Measurements from ENCODE around the gene MS4A4E. TPM values are rescaled to one million over a fixed set of nuclear protein-coding genes. Genes with fewer than 3 reads are reported as not detected.
"Not testable (repeated sequence)": the region's sequence is repeated elsewhere in the genome, so short reads cannot be mapped to it uniquely, and the experiment has no call there.

MS4A4E gene
- total RNA-seq, 1 donor: not detected

DNA sequence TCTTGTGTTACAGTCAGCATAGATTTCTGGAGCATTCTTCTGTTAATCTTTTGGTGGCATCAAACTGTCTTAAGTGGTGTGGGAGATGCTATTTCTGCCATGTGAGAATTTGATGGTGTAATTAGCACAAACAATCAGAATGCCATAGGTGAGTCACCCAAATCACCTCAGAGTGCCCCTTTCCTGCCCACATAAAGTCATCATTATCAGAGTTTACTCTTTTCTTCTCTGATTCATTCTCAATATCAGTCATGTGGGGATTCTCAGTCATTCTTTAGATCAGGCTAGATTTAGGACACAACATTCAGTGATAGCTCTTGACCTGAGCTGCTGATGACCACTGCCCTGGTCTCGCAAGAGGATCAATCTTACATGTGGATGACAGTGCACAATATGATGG, 36.3 kb downstream of the MS4A4E start:
- Histone ChIP-seq H4K20me1 (ENCODE audit: insufficient read depth, low read length) (no peaks in the 10 kb centered on the region), H3K4me2 (ENCODE audit: insufficient read depth, low read length) (no peak overlapping the region), H3K27me3 (ENCODE audit: insufficient read depth, low read length) (no peaks in the 10 kb centered on the region), H3K9me3 (ENCODE audit: low read depth, low read length) (no peaks in the 10 kb centered on the region), H3K79me2 (ENCODE audit: insufficient read depth, low read length) (no peaks in the 10 kb centered on the region), H3K36me3 (ENCODE audit: insufficient read depth, low read length) (no peaks in the 10 kb centered on the region), H3K4me1 (ENCODE audit: insufficient read depth, low read length) (no peaks in the 10 kb centered on the region), H3K27ac (ENCODE audit: low read depth, low read length) (no peak overlapping the region), H2AFZ (ENCODE audit: low read length) (no peak overlapping the region), H3K4me3 (ENCODE audit: insufficient read depth, low read length) (no peak overlapping the region)
- TF ChIP-seq, protein P1, sequence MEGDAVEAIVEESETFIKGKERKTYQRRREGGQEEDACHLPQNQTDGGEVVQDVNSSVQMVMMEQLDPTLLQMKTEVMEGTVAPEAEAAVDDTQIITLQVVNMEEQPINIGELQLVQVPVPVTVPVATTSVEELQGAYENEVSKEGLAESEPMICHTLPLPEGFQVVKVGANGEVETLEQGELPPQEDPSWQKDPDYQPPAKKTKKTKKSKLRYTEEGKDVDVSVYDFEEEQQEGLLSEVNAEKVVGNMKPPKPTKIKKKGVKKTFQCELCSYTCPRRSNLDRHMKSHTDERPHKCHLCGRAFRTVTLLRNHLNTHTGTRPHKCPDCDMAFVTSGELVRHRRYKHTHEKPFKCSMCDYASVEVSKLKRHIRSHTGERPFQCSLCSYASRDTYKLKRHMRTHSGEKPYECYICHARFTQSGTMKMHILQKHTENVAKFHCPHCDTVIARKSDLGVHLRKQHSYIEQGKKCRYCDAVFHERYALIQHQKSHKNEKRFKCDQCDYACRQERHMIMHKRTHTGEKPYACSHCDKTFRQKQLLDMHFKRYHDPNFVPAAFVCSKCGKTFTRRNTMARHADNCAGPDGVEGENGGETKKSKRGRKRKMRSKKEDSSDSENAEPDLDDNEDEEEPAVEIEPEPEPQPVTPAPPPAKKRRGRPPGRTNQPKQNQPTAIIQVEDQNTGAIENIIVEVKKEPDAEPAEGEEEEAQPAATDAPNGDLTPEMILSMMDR (IDR thresholded peaks at IDR 0.05; ENCODE audit: extremely low read depth, low read depth, low read length): no peak
- DNase-seq (ENCODE audit: insufficient read length, low spot score, missing footprints): no peak

DNA sequence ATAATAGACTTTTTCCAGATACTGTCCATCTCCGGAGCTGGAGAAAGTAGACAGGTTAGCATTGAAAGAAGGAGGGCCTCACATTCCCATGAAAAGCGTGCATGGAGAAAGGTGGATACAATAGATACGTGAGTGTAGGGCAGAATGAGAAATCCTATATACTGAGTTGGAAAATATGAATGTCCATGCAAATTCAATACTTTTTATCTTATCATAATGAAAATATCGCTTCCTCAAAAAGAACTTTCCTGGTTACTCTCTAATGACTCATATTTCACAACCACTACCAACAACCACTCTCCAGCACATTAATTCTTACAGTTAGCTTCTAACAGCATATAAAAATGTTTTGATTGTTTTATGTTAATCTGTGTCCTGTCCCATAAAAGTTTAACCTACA, 38.0 kb downstream of the MS4A4E start:
- no peaks in the 10 kb centered on the region for H3K27me3 ChIP-seq (ENCODE audit: insufficient read depth, low read length)
- no peaks in the 10 kb centered on the region for H3K4me1 ChIP-seq (ENCODE audit: insufficient read depth, low read length)
- no peak for DNase-seq (ENCODE audit: insufficient read length, low spot score, missing footprints)
- no peaks in the 10 kb centered on the region for H3K36me3 ChIP-seq (ENCODE audit: insufficient read depth, low read length)
- H3K4me3 ChIP-seq (ENCODE audit: insufficient read depth, low read length): no peak overlapping the region
- no peak overlapping the region for H3K4me2 ChIP-seq (ENCODE audit: insufficient read depth, low read length)
- no peak overlapping the region for H2AFZ ChIP-seq (ENCODE audit: low read length)
- TF ChIP-seq, protein P1 (IDR thresholded peaks at IDR 0.05; ENCODE audit: extremely low read depth, low read depth, low read length): no peak
- no peaks in the 10 kb centered on the region for H4K20me1 ChIP-seq (ENCODE audit: insufficient read depth, low read length)
- no peaks in the 10 kb centered on the region for H3K9me3 ChIP-seq (ENCODE audit: low read depth, low read length)
- no peaks in the 10 kb centered on the region for H3K79me2 ChIP-seq (ENCODE audit: insufficient read depth, low read length)
- no peak overlapping the region for H3K27ac ChIP-seq (ENCODE audit: low read depth, low read length)

DNA sequence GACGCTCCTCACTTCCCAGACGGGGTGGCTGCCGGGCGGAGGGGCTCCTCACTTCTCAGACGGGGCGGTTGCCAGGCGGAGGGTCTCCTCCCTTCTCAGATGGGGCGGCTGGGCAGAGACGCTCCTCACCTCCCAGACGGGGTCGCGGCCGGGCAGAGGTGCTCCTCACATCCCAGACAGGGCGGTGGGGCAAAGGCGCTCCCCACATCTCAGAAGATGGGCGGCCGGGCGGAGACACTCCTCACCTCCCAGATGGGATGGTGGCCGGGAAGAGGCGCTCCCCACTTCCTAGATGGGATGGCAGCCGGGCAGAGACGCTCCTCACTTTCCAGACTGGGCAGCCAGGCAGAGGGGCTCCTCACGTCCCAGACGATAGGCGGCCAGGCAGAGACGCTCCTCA, 41.6 kb downstream of the MS4A4E start:
- not testable (repeated sequence) for H4K20me1 ChIP-seq (ENCODE audit: insufficient read depth, low read length); DNase-seq (ENCODE audit: insufficient read length, low spot score, missing footprints); H3K4me1 ChIP-seq (ENCODE audit: insufficient read depth, low read length); H3K4me3 ChIP-seq (ENCODE audit: insufficient read depth, low read length); H3K27ac ChIP-seq (ENCODE audit: low read depth, low read length); H3K27me3 ChIP-seq (ENCODE audit: insufficient read depth, low read length); H3K79me2 ChIP-seq (ENCODE audit: insufficient read depth, low read length); H2AFZ ChIP-seq (ENCODE audit: low read length); H3K9me3 ChIP-seq (ENCODE audit: low read depth, low read length); H3K36me3 ChIP-seq (ENCODE audit: insufficient read depth, low read length); H3K4me2 ChIP-seq (ENCODE audit: insufficient read depth, low read length)

DNA sequence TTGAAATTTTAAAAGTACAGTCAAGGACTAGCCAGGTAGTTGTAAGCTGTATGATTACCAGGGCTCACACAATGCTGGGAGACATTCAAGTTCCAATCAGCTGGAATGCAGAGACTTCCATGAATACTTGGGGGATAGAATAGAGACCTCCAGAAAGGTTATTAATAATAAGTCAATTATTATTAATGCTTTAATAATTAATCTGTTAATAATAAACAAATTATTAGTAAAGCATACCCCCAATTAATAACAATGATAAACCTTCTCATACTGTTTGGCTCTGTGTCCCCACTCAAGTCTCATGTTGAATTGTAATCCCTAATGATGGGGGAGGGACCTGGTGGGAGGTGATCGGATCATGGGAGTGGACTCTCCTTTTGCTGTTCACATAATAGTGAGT, 45.5 kb downstream of the MS4A4E start:
- Histone ChIP-seq H3K9me3 (ENCODE audit: low read depth, low read length) (no peaks in the 10 kb centered on the region), H3K27me3 (ENCODE audit: insufficient read depth, low read length) (no peaks in the 10 kb centered on the region), H3K4me1 (ENCODE audit: insufficient read depth, low read length) (no peaks in the 10 kb centered on the region), H3K79me2 (ENCODE audit: insufficient read depth, low read length) (no peaks in the 10 kb centered on the region), H4K20me1 (ENCODE audit: insufficient read depth, low read length) (no peaks in the 10 kb centered on the region), H3K27ac (ENCODE audit: low read depth, low read length) (no peak overlapping the region), H3K4me3 (ENCODE audit: insufficient read depth, low read length) (no peak overlapping the region), H3K4me2 (ENCODE audit: insufficient read depth, low read length) (no peak overlapping the region), H3K36me3 (ENCODE audit: insufficient read depth, low read length) (no peaks in the 10 kb centered on the region), H2AFZ (ENCODE audit: low read length) (no peak overlapping the region)
- DNase-seq (ENCODE audit: insufficient read length, low spot score, missing footprints): no peak
- TF ChIP-seq, protein P1 (IDR thresholded peaks at IDR 0.05; ENCODE audit: extremely low read depth, low read depth, low read length): no peak
